Peyer's patch (tissue), 4 donors: ENCODE results near the gene PTP4A2. TPM values are rescaled to one million over a fixed set of nuclear protein-coding genes. Genes with fewer than 3 reads are reported as not detected.
"Not testable (repeated sequence)": the region's sequence is repeated elsewhere in the genome, so short reads cannot be mapped to it uniquely, and the experiment has no call there.

Experiments used
- DNase-seq, 3 donors: peaks; one replicate each; pipeline ENCODE4 v3.0.0-alpha.2; 2017 to 2019
- H3K27ac ChIP-seq, 4 donors: fragments of 200-600 bp; sonication (generic); one replicate each; pipeline ENCODE4 v1.5.1; 2016 to 2019
- H3K27me3 ChIP-seq, 2 donors: fragments of 200-600 bp; sonication (generic); one replicate each; pipeline ENCODE4 v1.5.1; 2019
- H3K36me3 ChIP-seq, 3 donors: fragments of 200-600 bp; sonication (generic); one replicate each; pipeline ENCODE4 v1.5.1; 2016 to 2019
- H3K4me1 ChIP-seq, 4 donors: fragments of 200-600 bp; sonication (generic); one replicate each; pipeline ENCODE4 v1.5.1; 2016 to 2019
- H3K4me3 ChIP-seq, 4 donors: fragments of 200-600 bp; sonication (generic); 1 replicate in 3 of 4; 2 replicates in 1 of 4; pipeline ENCODE4 v1.5.1; 2016 to 2019; ENCODE audit warnings: mild to moderate bottlenecking in 1 of 4
- H3K9me3 ChIP-seq, 4 donors: fragments of 200-600 bp; sonication (generic); one replicate each; pipeline ENCODE4 v1.5.1; 2016 to 2019; ENCODE audit warnings: mild to moderate bottlenecking in 1 of 4
- POLR2A ChIP-seq, 2 donors: fragments of 450-650 bp; IDR thresholded peaks; one replicate each; pipeline ENCODE4 v1.5.1; 2017; ENCODE audit warnings: antibody characterized with exemption in 2 of 2, mild to moderate bottlenecking in 2 of 2, moderate library complexity in 2 of 2
- total RNA-seq, 4 donors: library from RNA; depleted of rRNA; stranded (reverse); fragments of >200 nt; gene quantifications; one replicate each; pipeline ENCODE4 v1.1.0, GENCODE V29; 2016
- TF ChIP-seq, protein P1 (sequence below), 6 experiments: fragments of 450-650 bp in 4 of 6; fragments of 200-600 bp in 2 of 6; sonication (generic) in 1 of 6; IDR thresholded peaks; one replicate each; pipeline ENCODE4 v1.5.1; 2017 to 2019; ENCODE audit warnings: antibody characterized with exemption in 6 of 6, mild to moderate bottlenecking in 3 of 6, moderate library complexity in 1 of 6

The PTP4A2 gene
- total RNA-seq, 4 donors from 2014 or later, result 103 to 165 (median 122) TPM

DNA sequence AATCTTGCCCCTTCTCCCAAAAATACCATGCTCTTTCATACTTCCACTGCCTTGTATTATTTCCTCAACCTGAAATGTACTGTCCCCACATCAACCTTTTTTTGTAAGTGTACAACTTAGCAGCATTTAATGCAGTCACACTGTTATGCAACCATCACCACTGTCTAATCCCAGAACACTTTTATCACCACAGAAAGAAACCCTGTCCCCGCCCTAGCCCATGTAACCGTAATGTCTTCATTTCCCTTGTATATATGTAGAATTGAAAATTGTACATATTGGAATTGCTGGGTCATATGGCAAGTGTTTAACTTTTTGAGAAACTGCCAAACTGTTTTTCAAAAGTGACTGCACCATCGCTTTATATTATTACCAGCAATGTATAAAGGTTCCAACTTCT, 37.4 kb downstream of the PTP4A2 start:
- Histone ChIP-seq H3K27ac (no peak overlapping the region), H3K4me1 (peaks cover 0 to 10% (median 0%) of the 10 kb centered on the region in 4 donors), H3K9me3 (no peaks in the 10 kb centered on the region), H3K27me3 (no peaks in the 10 kb centered on the region), H3K36me3 (peaks cover 0 to 4% (median 0%) of the 10 kb centered on the region in 3 donors), H3K4me3 (no peak overlapping the region)
- DNase-seq, result no peak
- TF ChIP-seq, protein P1, sequence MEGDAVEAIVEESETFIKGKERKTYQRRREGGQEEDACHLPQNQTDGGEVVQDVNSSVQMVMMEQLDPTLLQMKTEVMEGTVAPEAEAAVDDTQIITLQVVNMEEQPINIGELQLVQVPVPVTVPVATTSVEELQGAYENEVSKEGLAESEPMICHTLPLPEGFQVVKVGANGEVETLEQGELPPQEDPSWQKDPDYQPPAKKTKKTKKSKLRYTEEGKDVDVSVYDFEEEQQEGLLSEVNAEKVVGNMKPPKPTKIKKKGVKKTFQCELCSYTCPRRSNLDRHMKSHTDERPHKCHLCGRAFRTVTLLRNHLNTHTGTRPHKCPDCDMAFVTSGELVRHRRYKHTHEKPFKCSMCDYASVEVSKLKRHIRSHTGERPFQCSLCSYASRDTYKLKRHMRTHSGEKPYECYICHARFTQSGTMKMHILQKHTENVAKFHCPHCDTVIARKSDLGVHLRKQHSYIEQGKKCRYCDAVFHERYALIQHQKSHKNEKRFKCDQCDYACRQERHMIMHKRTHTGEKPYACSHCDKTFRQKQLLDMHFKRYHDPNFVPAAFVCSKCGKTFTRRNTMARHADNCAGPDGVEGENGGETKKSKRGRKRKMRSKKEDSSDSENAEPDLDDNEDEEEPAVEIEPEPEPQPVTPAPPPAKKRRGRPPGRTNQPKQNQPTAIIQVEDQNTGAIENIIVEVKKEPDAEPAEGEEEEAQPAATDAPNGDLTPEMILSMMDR (IDR thresholded peaks at IDR 0.05), result no peak
- TF ChIP-seq POLR2A (IDR thresholded peaks at IDR 0.05), result no peak

DNA sequence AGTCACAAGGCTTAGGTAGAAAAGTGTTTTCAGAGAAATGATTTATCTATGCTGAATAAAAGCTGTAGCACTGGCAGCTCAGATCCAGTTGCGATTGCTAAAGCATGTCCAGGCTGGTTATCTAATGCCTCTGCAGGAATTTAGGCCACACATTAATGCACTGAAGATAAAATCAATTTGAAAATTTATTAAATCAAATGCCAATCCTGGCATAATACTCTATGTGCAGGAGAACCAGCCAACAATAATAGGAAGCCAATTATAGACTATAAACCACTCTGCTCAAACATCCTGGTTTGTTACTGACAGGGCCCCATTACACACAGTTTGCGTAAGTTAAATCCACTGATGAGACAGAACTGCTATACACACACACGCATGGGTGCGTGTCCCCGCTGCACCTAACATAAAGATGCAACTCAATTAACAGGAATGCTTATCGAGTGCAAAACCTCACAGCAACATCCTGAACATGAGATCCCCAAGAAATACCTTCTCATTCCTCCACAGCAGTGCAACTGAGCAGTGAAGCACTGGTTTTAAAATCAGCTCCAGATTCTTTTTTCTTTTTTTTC, 40.6 kb downstream of the PTP4A2 start:
- Histone ChIP-seq H3K27me3 (no peaks in the 10 kb centered on the region), H3K4me3 (no peak overlapping the region), H3K4me1 (peaks cover 0 to 9% (median 0%) of the 10 kb centered on the region in 4 donors), H3K9me3 (no peaks in the 10 kb centered on the region), H3K36me3 (no peaks in the 10 kb centered on the region), H3K27ac (no peak overlapping the region)
- no peak for TF ChIP-seq POLR2A (IDR thresholded peaks at IDR 0.05)
- TF ChIP-seq, protein P1 (IDR thresholded peaks at IDR 0.05), result no peak
- no peak for DNase-seq

DNA sequence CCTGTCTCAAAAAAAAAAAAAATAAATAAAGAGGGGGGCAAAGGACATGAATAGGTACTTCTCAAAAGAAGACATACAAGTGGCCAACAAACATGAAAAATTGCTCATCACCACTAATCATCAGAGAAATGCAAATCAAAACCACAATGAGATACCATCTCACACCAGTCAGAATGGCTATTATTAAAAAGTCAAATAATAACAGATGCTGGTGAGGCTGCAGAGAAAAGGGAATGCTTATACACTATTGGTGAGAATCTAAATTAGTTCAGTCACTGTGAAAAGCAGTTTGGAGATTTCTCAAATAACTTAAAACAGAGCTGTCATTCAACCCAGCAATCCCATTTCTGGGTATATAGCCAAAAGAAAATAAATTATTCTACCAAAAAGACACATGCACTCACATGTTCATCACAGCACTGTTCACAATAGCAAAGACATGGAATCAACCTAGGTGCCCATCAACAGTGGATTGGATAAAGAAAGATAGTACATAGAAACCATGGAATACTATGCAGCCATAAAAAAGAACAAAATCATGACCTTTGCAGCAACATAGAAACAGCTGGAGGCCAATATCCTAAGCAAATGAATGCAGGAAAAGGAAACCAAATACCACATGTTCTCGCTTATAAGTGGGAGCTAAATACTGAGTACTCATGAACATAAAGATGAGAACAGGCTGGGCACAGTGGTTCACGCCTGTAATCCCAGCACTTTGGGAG, 42.5 kb downstream of the PTP4A2 start:
- H3K27me3 ChIP-seq, H3K27ac ChIP-seq, H3K4me3 ChIP-seq, H3K36me3 ChIP-seq, H3K9me3 ChIP-seq, H3K4me1 ChIP-seq, DNase-seq: not testable (repeated sequence)

- Histone ChIP-seq H3K9me3 (no peaks in the 10 kb centered on the region), H3K4me1 (peaks cover 0 to 7% (median 0%) of the 10 kb centered on the region in 4 donors), H3K27ac (no peak overlapping the region), H3K4me3 (no peak overlapping the region), H3K27me3 (no peaks in the 10 kb centered on the region), H3K36me3 (no peaks in the 10 kb centered on the region)
- TF ChIP-seq POLR2A (IDR thresholded peaks at IDR 0.05), result no peak
- TF ChIP-seq, protein P1 (IDR thresholded peaks at IDR 0.05), result no peak
- DNase-seq, result no peak
Observed at GRCh38 chr1:31891280-31891679, 46.9 kb downstream of the PTP4A2 start.

GRCh38 chr1:31888291-31888690, 49.9 kb downstream of the PTP4A2 start:
- Histone ChIP-seq H3K9me3 (no peaks in the 10 kb centered on the region), H3K27me3 (no peaks in the 10 kb centered on the region), H3K4me3 (no peak overlapping the region), H3K36me3 (no peaks in the 10 kb centered on the region), H3K4me1 (peaks cover 0 to 7% (median 0%) of the 10 kb centered on the region in 4 donors), H3K27ac (peak overlapping the region in 2 of 4 donors; percentile 72 to 78)
- TF ChIP-seq, protein P1 (IDR thresholded peaks at IDR 0.05), result no peak
- no peak for TF ChIP-seq POLR2A (IDR thresholded peaks at IDR 0.05)
- DNase-seq, result no peak

GRCh38 chr1:31886866-31887265, 51.3 kb downstream of the PTP4A2 start:
- H3K4me1 ChIP-seq, result peaks cover 0 to 7% (median 0%) of the 10 kb centered on the region in 4 donors
- peak in 1 of 3 donors; percentile 37 for DNase-seq
- H3K4me3 ChIP-seq, result no peak overlapping the region
- no peak overlapping the region for H3K27ac ChIP-seq
- no peaks in the 10 kb centered on the region for H3K36me3 ChIP-seq
- TF ChIP-seq, protein P1 (IDR thresholded peaks at IDR 0.05), result no peak
- no peak for TF ChIP-seq POLR2A (IDR thresholded peaks at IDR 0.05)
- no peaks in the 10 kb centered on the region for H3K27me3 ChIP-seq
- H3K9me3 ChIP-seq, result no peaks in the 10 kb centered on the region
